Transverse colon (tissue), 4 donors: ENCODE data around the gene SNX22. TPM values are rescaled to one million over a fixed set of nuclear protein-coding genes. Genes with fewer than 3 reads are reported as not detected.

Experiments used
- DNase-seq: peaks from one replicate; pipeline ENCODE4 v3.0.0-alpha.2; 2019
- H3K27ac ChIP-seq, 4 donors: fragments of 200-600 bp; sonication (generic); 2 replicates each; pipeline ENCODE4 v1.5.1; 2016 to 2018; ENCODE audit warnings: inconsistent platforms in 4 of 4
- H3K27me3 ChIP-seq: fragments of 200-600 bp; sonication (generic); 2 replicates; pipeline ENCODE4 v1.5.1; 2017; ENCODE audit warnings: inconsistent platforms
- H3K36me3 ChIP-seq, 4 donors: fragments of 200-600 bp; sonication (generic); 2 replicates each; pipeline ENCODE4 v1.5.1; 2017 to 2019; ENCODE audit warnings: inconsistent platforms in 4 of 4
- H3K4me1 ChIP-seq, 4 donors: fragments of 200-600 bp; sonication (generic); 2 replicates each; pipeline ENCODE4 v1.5.1; 2017 to 2020; ENCODE audit warnings: inconsistent platforms in 4 of 4
- H3K4me3 ChIP-seq, 4 donors: fragments of 200-600 bp; sonication (generic); 1 replicate in 1 of 4; 2 replicates in 3 of 4; pipeline versions ENCODE4 v1.5.1 to v1.6.1; 2017 to 2019; ENCODE audit warnings: inconsistent platforms in 4 of 4
- H3K9me3 ChIP-seq, 2 donors: fragments of 200-600 bp; sonication (generic); 2 replicates each; pipeline ENCODE4 v1.5.1; 2017 to 2019; ENCODE audit warnings: inconsistent platforms in 2 of 2
- CTCF ChIP-seq, 5 experiments: fragments of 200-600 bp in 3 of 5; fragments of 450-650 bp in 2 of 5; sonication (generic) in 3 of 5; IDR thresholded peaks; 1 replicate in 2 of 5; 2 replicates in 3 of 5; pipeline ENCODE4 v1.5.1; 2016 to 2017; ENCODE audit warnings: antibody characterized with exemption in 5 of 5, inconsistent platforms in 3 of 5, mild to moderate bottlenecking in 2 of 5, moderate library complexity in 1 of 5
- EP300 ChIP-seq: sonication (generic); formaldehyde crosslinking; IDR thresholded peaks from one replicate; pipeline ENCODE4 v1.6.1; 2017; ENCODE audit warnings: antibody characterized with exemption, low read depth
- POLR2A ChIP-seq: fragments of 450-650 bp; IDR thresholded peaks from one replicate; pipeline ENCODE4 v1.6.1; 2016; ENCODE audit warnings: antibody characterized with exemption, mild to moderate bottlenecking, moderate library complexity
- POLR2AphosphoS5 ChIP-seq, 3 donors: sonication (generic); formaldehyde crosslinking; IDR thresholded peaks; one replicate each; pipeline ENCODE4 v1.6.1; 2016; ENCODE audit warnings: antibody characterized with exemption in 3 of 3
- WGBS, 2 donors: methylation state at CpG; one replicate each; pipeline ENCODE4 v1.1.5; 2018; ENCODE audit warnings: low coverage in 1 of 2; 5-methylcytosine and 5-hydroxymethylcytosine counted together
- in situ Hi-C, 4 donors: fragments of 200-750 bp; cut with MboI; loops; one replicate each; pipeline versions ENCODE4 v1.15.0 to v1.15.1; 2017; ENCODE audit warnings: low sequenced_read_pairs in 3 of 4, low pct_ligation_motif_present in 1 of 4, low pct_unique_long_range_greater_than_20kb in 1 of 4
- intact Hi-C: fragments of 100-400 bp; cut with DNase I; formaldehyde crosslinking; loops from one replicate; pipeline ENCODE4 v1.15.1; 2023; ENCODE audit warnings: low total_unique reads
- total RNA-seq, 4 donors: library from RNA; depleted of rRNA; stranded (reverse); fragments of >200 nt; gene quantifications; one replicate each; pipeline ENCODE4 v1.1.0, GENCODE V29; 2016

The SNX22 gene
- total RNA-seq, 4 donors from 2014 or later = 2.2 to 3.7 TPM; not detected in 2

- TF ChIP-seq POLR2A (no peak), CTCF (IDR thresholded peaks at IDR 0.05) (no peak), POLR2AphosphoS5 (IDR thresholded peaks at IDR 0.05) (no peak), EP300 (no peak)
- Histone ChIP-seq H3K9me3 (no peaks in the 10 kb centered on the region), H3K27me3 (peaks cover 23% of the 10 kb centered on the region), H3K4me3 (no peak overlapping the region), H3K36me3 (peaks cover 0 to 48% (median 24%) of the 10 kb centered on the region in 4 donors), H3K27ac (no peak overlapping the region), H3K4me1 (peaks cover 18 to 43% (median 30%) of the 10 kb centered on the region in 4 donors)
- 82 to 86% methylated on average over 3 to 15 of the region's 15 CpGs for WGBS, 2 donors
- intact Hi-C loops (no loop called here), in situ Hi-C loops (no loop called here)
- DNase-seq = no peak
These were observed 4.5 kb downstream of the SNX22 start for GRCh38 chr15:64155802-64156651.

- Histone ChIP-seq H3K4me1 (peaks cover 21 to 43% (median 30%) of the 10 kb centered on the region in 4 donors), H3K27me3 (peaks cover 15% of the 10 kb centered on the region), H3K9me3 (no peaks in the 10 kb centered on the region), H3K27ac (no peak overlapping the region), H3K4me3 (no peak overlapping the region), H3K36me3 (peaks cover 0 to 48% (median 24%) of the 10 kb centered on the region in 4 donors)
- TF ChIP-seq CTCF (IDR thresholded peaks at IDR 0.05) = no peak
- no peak for TF ChIP-seq POLR2AphosphoS5 (IDR thresholded peaks at IDR 0.05)
- no peak for TF ChIP-seq POLR2A
- no peak for TF ChIP-seq EP300
- no peak for DNase-seq
- WGBS, 2 donors = 83 to 87% methylated on average over 3 to 16 of the region's 16 CpGs
- in situ Hi-C loops (no loop called here), intact Hi-C loops (no loop called here)
These were observed 5.3 kb downstream of the SNX22 start for GRCh38 chr15:64156652-64157331.

- no peak for DNase-seq
- in situ Hi-C loops (no loop called here), intact Hi-C loops (no loop called here)
- no peak overlapping the region for H3K27ac ChIP-seq
- H3K27me3 ChIP-seq = peaks cover 6% of the 10 kb centered on the region
- peaks cover 0 to 48% (median 24%) of the 10 kb centered on the region in 4 donors for H3K36me3 ChIP-seq
- H3K4me3 ChIP-seq = no peak overlapping the region
- no peaks in the 10 kb centered on the region for H3K9me3 ChIP-seq
- TF ChIP-seq EP300 (no peak), POLR2A (no peak), CTCF (IDR thresholded peaks at IDR 0.05) (no peak), POLR2AphosphoS5 (IDR thresholded peaks at IDR 0.05) (no peak)
- 83% methylated on average over 1 of the region's 1 CpG; no CpG with 5 or more reads in 1 of the 2 donors for WGBS, 2 donors
- H3K4me1 ChIP-seq = peaks cover 17 to 40% (median 28%) of the 10 kb centered on the region in 4 donors
These were observed 6.1 kb downstream of the SNX22 start for GRCh38 chr15:64157599-64158125.
